Prostate gland (tissue), 2 donors: ENCODE data around the gene TBK1.

Experiments
- POLR2A ChIP-seq: fragments of 450-650 bp; IDR thresholded peaks from one replicate; pipeline ENCODE4 v1.6.1; 2016; ENCODE audit warnings: antibody characterized with exemption, mild to moderate bottlenecking
- POLR2AphosphoS5 ChIP-seq: sonication (generic); formaldehyde crosslinking; IDR thresholded peaks from one replicate; pipeline ENCODE4 v1.6.1; 2017; ENCODE audit warnings: antibody characterized with exemption
- TF ChIP-seq, protein P1 (sequence below), 4 experiments: fragments of 200-600 bp in 2 of 4; fragments of 450-650 bp in 2 of 4; sonication (generic) in 2 of 4; IDR thresholded peaks; 1 replicate in 3 of 4; 2 replicates in 1 of 4; pipeline ENCODE4 v1.5.1; 2016 to 2019; ENCODE audit warnings: antibody characterized with exemption in 4 of 4, mild to moderate bottlenecking in 2 of 4, moderate library complexity in 2 of 4

DNA sequence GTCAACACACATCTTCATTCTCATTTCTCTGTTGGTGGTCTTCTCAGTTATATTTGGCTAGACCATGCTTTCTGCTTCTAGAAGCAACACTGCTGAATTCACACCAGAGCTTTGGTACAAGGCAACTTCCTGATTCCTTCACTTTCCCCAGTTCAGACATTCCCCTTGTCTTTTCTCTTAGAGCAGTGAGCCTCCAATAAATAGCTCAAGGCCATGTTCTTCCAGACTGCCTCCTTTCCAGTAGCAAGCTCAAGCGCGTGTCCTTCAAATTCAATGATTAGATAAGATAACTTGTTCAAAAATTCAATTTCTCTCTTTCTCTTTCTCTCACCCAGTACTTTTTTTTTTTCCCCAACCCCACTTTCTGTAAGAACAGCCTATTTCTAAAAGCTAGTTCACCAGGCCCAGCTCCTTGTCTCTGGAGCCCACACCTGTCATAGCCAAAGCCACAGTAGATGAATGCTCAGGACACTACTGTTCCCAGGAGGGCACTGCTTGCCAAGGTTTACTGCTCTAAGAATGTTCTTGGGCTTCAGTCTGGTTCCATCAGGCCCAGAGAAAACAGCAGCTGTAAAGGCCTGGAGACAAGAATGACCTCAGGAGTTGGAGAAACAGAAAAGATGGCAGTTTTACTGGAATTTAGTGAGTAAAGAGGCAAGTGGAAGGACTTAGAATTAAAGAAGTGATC lies 17.7 kb downstream of the TBK1 start:
- TF ChIP-seq, protein P1, sequence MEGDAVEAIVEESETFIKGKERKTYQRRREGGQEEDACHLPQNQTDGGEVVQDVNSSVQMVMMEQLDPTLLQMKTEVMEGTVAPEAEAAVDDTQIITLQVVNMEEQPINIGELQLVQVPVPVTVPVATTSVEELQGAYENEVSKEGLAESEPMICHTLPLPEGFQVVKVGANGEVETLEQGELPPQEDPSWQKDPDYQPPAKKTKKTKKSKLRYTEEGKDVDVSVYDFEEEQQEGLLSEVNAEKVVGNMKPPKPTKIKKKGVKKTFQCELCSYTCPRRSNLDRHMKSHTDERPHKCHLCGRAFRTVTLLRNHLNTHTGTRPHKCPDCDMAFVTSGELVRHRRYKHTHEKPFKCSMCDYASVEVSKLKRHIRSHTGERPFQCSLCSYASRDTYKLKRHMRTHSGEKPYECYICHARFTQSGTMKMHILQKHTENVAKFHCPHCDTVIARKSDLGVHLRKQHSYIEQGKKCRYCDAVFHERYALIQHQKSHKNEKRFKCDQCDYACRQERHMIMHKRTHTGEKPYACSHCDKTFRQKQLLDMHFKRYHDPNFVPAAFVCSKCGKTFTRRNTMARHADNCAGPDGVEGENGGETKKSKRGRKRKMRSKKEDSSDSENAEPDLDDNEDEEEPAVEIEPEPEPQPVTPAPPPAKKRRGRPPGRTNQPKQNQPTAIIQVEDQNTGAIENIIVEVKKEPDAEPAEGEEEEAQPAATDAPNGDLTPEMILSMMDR (IDR thresholded peaks at IDR 0.05), result no peak
- no peak for TF ChIP-seq POLR2AphosphoS5
- no peak for TF ChIP-seq POLR2A
